ENCODE results near the gene FANCC.
"Not testable (repeated sequence)": the region's sequence is repeated elsewhere in the genome, so short reads cannot be mapped to it uniquely, and the experiment has no call there.

FANCC gene

DNA sequence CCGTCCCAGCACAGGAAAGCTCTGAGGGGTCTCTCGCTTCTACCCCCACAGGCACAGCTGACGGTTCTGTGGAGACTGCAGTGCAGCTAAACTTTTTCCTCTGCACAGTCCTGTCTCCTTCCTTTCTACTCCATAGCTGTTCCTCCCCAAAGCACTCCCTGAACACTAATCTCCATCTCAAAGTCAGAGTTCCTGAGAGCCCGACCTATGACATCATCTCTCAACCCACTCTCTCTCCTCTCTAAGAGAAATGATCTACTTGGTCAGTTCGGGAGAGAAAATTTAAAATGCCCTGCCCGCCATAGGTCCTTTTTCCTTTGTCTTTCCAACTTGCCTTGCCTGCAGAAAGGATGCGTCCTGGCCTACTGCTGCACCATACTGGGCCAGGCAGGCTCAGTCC, 90.6 kb downstream of the FANCC start:
- DNase-seq (ENCODE audit: low spot score): no peak

DNA sequence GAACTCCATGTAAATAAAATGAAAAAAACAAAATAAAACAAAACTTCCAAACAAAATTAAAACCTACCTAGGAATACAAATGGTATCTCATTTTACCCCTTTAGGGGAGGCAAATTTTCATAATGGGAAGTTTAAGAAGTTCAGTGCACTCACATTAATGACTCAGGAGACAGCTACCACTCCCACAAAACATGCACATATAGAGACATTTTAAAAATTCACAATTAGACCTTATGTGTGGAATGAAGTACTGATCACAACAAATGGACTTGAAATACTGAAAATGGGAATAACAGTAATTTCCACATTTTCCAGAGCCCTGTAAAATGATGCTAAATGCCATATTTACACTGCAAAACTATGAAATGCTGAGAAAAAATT, 91.8 kb downstream of the FANCC start:
- no peak for DNase-seq (ENCODE audit: low spot score)

DNA sequence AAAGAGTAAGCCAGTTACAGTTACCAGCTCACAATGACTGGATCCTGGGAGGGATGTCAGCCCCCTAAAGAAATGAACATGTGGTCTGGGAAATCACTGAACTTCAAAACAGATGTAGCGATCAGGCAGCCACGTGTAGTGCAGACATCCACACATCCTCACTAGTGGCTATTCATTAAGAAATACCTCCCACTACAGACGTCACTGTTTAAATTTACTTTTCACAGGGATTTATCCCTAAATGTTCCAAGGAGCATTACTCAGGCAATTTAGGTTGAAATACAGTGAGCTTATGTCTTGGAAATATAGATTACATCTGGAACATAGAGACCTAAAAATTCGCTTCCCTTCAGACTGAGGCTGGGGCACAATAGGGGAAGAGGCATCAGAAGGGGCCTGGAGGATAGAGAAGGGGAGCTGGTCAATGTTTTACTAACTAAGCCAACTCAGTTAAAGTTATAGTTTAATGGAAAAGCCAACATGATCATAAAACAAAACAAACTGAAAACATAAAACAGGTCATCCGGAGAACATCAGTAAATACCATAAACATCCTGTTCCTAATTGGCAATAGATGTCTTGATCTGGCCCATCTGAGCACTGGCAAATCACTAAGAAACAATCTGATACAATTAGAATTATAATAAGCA, 92.3 kb downstream of the FANCC start:
- no peak for DNase-seq (ENCODE audit: low spot score)

DNA sequence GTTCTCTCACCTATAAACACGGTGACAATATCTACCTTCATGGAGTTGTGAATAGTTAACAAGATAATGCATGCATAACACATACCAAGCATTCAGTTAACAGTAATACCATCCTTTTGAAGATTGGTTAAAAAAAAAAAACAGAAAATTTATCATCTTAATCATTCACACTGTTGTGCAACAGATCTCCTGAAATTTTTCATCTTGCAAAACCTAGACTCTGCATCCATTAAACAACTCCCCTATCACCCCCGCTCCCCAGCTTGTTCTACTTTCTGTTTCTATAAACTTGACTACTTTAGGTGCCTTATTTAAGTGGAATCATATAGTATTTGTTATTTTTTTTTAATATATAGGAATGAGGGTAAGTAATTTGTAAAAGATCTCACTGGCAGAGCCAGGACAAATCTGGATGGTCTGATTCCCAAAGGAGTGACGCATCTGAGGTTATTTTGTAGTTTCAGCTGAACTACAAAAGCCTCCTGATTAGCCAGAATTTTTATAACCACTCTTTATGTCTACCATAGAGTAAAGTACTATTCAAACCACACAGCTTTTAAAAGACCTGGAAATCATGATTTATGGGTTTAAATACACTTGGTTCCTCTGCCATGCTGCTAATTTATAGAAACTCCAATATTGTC, 93.0 kb downstream of the FANCC start:
- no peak for DNase-seq (ENCODE audit: low spot score)

DNA sequence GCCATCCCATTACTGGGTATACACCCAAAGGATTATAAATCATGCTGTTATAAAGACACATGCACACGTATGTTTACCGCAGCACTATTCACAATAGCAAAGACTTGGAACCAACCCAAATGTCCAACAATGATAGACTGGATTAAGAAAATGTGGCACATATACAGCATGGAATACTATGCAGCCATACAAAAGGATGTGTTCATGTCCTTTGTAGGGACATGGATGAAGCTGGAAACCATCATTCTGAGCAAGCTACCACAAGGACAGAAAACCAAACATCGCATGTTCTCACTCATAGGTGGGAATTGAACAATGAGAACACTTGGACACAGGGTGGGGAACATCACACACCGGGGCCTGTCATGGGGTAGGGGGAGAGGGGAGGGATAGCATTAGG, 97.2 kb downstream of the FANCC start:
- DNase-seq (ENCODE audit: low spot score): not testable (repeated sequence)

DNA sequence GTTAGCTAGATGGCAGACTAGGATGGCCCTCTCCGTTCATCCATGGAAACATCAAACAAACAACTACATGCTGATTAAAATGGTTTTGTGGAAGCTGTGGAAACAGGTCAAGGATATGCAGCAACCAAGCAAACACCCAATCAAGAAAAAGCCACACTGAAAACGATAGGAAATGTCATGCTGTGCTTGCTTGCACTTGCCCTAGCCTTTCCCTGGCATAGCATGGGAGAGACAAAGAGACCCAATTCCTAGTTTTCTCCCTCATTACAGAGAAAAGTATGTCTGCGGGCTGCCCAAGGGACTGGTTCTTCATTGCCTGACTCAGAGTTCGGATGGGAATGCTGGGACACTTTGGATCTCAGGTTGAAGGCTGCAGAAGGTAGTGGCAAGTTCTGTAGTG, 98.7 kb downstream of the FANCC start:
- no peak for DNase-seq (ENCODE audit: low spot score)

DNA sequence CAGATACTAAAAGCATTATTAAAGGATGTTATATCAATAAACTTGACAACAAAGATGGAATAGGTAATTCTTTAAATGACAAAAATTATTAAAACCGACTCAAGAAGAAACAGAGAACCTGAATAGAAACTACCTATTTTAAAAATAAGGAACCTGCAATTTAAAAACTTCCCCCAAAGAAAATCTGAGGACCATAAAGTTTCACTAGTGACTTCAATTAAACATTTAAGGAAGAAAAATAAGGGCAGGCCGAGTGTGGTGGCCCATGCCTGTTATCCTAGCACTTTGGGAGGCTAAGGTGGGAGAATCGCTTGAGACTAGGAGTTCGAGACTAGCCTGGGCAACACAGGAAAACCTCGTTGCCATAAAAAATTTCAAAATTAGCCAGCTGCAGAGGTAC, 99.6 kb downstream of the FANCC start:
- DNase-seq (ENCODE audit: low spot score): no peak

DNA sequence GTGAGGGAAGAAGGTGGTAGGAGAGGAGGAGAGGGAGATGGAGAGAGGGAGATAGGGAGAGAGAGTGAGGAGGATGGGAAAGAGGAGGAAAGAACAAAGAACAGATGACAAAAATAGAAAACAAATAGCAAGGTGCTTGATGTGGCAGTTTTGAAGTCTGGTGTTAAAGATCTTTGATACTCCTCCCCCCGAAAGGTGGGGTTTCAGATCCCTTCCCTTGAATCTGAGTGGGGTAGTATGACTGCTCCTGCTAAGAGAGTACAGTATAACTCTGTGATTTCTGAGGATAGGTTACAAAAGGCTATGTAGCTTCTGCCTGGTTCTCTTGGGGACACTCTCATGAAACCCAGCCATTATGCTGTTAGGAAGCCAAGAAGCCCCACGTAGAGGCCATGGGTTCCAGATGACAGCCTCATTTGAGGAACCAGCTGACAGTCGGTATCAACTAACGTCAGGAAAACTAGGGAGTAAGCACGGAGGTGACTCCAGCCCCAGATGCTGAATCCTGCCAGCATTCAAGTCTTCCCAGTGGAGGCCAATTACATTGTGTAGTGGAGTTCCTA, 102.1 kb downstream of the FANCC start:
- no peak for DNase-seq (ENCODE audit: low spot score)

DNA sequence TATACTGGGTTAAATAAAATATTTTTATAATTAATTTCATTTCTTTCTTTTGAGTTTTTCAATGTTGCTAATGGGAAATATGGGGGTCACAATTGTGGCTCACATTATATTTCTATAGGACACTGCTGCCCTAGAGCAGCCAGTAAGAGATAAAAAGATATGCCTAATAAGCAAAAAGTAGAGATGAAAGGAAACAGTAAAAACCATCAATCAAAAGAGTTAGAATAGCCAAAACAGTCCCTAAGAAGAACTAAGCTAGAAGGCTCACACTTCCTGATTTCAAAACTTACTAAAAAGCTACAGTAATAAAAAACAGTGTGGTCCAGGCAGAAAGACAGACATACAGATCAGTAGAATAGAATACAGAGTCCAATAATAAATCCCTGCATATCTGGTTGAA, 104.4 kb downstream of the FANCC start:
- no peak for DNase-seq (ENCODE audit: low spot score)

DNA sequence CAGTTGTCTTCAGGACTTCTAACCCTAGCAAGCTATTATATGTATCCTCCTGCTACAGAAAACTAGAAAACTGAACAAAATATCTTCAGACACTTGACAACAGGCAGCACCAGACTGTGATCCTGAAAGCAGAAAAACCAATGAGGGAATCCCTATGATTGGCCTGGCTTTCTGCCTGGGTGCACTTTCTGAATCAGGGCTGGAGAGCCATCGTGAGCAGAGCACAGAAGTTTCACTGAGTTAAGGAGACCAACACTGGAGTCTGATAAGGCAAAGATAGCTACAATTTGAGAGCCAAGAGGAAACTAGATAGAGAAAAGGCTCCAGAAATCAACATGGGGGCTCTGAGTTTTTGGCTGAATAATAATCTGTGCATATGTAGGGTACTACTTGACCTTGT, 106.5 kb downstream of the FANCC start:
- DNase-seq (ENCODE audit: low spot score): no peak

DNA sequence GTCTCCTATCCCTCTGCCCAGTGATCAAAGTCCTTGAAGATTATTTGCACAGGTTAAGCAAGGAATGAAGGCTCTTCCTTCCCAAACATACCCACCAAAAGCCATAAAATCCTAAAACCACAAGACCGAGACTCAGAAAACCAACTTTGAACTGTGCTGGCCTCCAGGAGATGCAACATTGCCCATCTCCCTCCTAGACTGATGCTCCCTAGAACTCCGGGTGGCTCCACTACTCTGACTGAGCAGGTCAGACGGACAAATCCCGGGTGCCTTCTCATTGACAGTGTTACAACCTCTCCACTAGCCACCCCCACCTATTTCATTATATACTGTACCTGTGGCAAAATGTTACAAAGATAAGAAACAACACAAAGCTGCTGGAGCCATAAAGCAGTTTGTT, 110.1 kb downstream of the FANCC start:
- DNase-seq (ENCODE audit: low spot score): no peak

DNA sequence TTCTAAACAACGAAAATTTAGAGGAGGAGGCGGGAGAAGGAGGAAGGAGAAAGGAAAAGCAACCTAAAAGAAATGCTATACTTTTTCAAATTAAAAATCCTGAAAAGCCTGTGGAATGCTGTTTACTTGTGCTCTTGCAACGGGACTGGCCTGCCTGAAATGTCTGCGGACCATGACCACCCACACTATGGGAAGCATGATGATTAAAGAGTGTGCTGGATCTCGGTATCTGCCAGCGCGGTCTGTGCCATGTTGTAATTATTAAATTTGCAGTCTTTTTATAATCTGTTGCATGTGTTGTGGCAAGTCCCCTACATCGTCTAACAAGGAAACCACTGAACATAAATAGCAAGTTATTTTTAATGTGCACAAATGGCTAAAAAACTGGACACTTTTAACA, 111.4 kb downstream of the FANCC start:
- no peak for DNase-seq (ENCODE audit: low spot score)

DNA sequence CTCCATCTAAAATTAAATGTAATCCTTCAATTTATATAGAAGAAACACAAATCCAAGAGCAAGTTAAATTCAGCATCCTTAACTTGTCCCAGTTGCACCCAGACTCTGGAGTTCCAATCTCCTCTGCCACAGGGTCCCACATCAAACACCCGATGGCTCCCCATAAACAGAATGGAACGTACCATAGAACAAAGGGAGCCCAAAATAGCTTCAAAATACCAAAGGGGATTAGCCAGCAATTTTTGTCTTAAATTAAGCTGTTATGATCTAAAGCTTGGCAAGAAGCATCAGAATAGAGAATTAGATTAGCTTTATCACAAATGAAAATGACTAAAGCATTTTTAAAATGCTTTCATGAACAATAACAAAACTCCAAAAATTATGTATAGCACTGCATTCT, 112.8 kb downstream of the FANCC start:
- DNase-seq (ENCODE audit: low spot score): no peak

DNA sequence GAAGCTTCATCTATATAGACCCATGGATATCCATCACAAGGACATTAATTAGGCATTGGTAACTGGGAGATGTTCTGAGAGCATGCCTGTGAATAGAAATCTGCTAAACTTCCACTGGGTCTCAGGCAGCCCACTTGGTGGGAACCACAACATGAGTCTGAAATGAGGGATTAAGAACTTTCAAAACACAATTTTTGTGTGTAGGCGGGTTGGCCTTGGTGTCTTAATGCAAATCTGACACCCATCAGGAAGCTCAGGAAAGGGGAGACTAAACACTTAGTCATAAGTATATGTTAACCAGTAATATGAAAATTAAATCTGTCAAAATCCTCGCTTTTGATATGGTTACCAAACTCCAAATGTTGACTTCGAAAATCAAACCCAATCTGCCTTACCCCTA, 113.2 kb downstream of the FANCC start:
- DNase-seq (ENCODE audit: low spot score): no peak

DNA sequence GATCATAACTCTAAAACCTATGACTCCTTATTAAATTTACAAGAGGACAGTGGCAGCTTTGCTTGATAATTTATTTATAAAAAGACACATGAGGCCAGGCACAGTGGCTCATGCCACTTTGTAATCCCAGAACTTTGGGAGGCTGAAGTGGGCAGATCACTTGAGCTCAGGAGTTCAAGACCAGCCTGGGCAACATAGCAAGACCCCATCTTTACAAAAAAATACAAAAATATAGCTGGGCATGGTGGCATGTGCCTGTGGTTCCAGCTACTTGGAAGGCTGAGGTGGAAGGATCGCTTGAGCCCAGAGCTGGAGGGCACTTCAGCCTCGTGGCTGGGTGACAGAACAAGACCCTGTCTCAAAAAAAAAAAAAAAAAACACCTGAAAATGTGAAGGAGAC, 114.5 kb downstream of the FANCC start:
- DNase-seq (ENCODE audit: low spot score): not testable (repeated sequence)

DNA sequence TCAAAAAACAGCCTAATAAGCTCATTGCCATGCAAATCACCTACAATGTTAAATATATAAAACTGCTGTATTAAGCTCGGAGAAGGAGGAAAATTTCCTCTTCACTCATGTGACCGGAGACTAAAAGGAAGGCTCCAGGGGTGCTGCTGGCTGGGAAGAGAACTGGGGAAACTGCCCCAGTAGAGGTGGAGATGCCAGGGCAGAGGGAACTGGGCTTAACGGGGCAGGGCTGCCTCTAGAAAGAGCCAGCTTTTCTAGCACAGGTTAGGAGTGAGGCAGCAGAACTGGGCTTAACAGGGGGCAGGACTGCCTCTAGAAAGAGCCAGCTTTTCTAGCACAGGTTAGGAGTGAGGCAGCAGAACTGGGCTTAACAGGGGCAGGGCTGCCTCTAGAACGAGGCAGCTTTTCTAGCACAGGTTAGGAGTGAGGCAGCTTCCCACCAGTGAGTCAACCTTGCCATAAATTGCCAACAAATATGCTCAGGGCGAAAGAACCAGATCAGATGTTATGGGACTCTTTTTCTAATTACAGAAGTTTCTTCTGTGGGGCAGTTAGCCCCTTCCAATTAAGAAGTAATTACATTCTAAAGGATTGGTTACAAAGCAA, 115.3 kb downstream of the FANCC start:
- DNase-seq (ENCODE audit: low spot score): no peak

DNA sequence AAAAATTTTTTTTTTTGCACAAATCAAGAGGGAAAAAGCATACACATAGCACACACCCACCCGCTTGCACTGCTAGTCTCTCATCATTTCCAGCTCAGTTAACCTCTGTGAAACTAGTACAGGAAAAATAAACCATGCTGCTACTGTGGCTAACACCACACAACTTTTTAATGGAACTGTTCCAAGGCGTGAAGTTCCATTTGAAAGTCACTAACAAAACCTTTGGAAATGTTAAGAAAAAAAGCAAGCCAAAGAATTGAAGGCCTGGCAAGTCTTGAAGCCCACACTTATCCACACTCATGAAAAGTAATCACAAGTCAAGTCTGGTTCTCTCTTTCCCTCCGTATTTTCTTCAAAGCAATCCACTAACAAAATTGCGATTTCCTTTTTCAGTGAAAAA, 116.3 kb downstream of the FANCC start:
- no peak for DNase-seq (ENCODE audit: low spot score)

DNA sequence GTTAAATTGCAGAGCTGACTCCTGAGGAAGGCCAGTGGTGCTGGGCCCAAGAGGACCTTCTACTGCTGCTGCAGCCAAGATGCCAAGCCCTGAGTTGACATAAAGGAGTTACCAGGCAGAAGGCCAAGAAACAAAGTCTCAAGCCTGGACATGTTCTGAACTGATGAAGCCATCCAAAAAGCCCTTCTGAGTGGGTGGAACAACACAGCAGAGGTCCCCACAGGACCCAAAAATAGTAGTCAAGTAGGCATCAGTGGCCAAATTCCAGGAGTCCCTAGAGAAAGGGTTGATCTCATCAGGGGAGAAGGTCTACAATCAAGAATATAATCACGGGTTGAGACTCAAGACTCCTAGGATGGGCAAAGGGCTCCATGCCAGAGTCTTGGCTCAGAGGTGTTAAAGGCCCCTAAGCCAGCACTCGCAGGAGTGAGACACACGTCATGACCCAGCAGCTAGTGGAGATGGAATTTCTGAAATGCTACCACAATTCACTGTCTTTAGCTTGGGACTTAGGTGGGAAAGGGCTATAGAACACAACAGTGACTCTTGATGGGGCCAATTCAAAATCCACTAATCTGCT, 119.7 kb downstream of the FANCC start:
- DNase-seq (ENCODE audit: low spot score): no peak

DNA sequence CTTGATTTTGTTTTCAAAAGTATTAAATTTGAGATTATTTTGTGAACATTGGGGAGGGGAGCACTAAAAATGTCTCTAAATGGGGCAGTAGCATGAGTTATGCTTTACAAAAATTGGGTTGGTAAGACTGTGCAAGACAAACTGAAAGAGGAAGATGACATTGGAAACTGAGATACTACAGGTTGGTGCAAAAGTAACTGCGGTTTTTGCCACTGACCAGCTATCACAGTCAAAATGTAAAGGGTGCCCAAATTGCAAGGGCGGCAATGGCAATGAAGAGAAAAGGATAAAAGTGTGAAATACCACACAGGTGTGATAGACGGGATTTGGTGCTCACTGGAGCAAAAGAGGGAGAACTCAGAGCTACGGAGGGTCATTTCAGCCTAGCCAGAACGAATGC, 124.0 kb downstream of the FANCC start:
- no peak for DNase-seq (ENCODE audit: low spot score)

DNA sequence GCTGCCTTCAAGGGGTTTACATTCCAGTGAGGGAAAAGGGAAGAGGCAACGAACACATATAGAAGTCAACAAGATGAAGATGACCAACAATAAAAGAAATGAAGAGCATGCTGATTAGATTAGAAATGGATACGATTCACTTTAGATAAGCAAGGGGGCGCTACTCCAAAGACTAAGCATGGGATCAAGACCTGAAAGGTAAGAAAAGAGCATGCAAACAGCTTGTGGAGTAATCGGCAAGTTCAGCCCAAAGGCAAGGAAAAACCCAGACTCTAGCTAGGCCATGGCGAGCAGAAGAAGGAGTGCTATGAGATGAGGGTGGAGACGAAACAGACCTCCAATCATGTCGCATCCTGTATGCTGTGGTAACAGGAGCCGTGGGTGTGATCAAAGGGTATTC, 124.4 kb downstream of the FANCC start:
- DNase-seq (ENCODE audit: low spot score): no peak

DNA sequence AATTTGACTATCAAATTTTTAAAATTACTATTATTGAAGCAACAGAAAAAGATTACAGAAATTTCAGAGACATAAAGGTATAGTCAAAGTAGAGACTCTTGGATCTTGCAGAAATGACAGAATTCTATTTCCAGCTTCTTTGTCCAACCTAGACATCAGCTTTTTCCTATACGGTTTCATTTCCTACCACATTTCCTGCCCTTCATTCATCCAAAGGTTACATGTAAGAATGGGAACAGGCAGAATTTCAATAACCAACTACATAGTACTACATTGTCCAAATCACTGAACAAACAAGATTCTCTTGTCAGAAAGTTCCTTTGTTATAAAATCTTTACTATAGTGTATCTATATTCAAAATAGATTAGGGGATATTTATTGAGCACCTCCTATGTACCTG, 124.9 kb downstream of the FANCC start:
- no peak for DNase-seq (ENCODE audit: low spot score)

DNA sequence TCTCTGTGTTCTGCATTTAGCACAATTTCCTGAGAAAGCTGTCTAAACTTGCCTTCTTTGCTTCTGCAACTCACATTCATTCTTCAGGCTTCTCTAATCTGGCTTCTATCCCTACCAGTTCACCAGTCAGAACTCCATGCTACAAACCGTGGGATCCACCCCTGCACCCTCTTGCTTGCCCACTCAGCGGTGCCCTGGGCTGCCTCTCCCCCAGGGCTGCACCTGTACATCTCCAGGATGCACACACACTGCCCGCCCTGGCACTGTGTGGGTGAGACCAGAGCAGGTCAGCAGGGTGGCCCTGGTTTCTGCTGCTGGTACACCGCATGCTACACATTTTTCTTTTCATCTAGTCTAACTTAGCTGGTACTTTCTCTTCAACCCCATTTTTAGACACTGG, 127.1 kb downstream of the FANCC start:
- DNase-seq (ENCODE audit: low spot score): no peak
